ENCODE measurements around the gene PSPC1.
"Not testable (repeated sequence)": the region's sequence is repeated elsewhere in the genome, so short reads cannot be mapped to it uniquely, and the experiment has no call there.

GRCh38 chr13:19701619-19702018 lies 81.1 kb downstream of the PSPC1 start:
- not testable (repeated sequence) for TF ChIP-seq CTCF (IDR thresholded peaks at IDR 0.05; ENCODE audit: insufficient read depth, low read depth, low read length); EZH2 (IDR thresholded peaks at IDR 0.05; ENCODE audit: insufficient read depth, low read length)
